ENCODE measurements around the gene YWHAE. TPM values are rescaled to one million over a fixed set of nuclear protein-coding genes. Genes with fewer than 3 reads are reported as not detected.
A peak's percentile ranks its signal among the peaks of the same experiment; 100 is the strongest.
"Not testable (repeated sequence)": the region's sequence is repeated elsewhere in the genome, so short reads cannot be mapped to it uniquely, and the experiment has no call there.

The YWHAE gene
- total and polyA plus RNA-seq, 9 of the 15 experiments (the other 6 are each of a cell fraction or from before 2014, with no cell fraction given): 184 to 727 (median 448) TPM

DNA sequence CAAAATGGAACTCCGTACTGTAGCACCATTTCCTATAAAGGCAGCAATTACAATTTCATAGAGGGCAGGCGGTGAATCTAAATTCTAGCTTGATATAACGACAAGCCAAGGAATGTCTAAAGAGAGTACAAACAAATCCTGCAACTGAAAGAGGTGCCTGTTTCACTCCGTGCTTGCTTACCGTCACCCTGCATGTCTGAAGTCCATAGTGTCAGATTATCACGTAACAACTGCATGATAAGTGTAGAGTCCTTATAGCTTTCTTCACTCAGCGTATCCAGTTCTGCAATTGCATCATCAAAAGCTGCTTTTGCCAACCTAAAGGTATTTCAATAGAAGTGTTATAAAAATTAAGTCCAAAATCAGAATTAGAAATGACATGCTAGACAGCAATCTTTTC lies 46.0 kb downstream of the YWHAE start:
- Histone ChIP-seq H3K36me3 (ENCODE audit: control insufficient read depth, insufficient read depth, low read length) (peaks cover 77% of the 10 kb centered on the region), H3K4me1 (replicated peaks in 1 of 2; ENCODE audit: control insufficient read depth in 2 of 2, insufficient read depth in 2 of 2, low read length in 2 of 2) (no peaks in the 10 kb centered on the region; a peak in 1 of 5 replicates), H3K79me2 (ENCODE audit: control insufficient read depth, insufficient read depth, low read length) (peaks cover 50% of the 10 kb centered on the region), H2AFZ (ENCODE audit: low read depth, low read length) (no peak overlapping the region), H3K9me1 (ENCODE audit: control insufficient read depth, insufficient read depth, low read length) (no peaks in the 10 kb centered on the region), H4K20me1 (replicated peaks; ENCODE audit: control insufficient read depth, insufficient read depth, low read length) (no peaks in the 10 kb centered on the region), H3K9me3 (replicated peaks; ENCODE audit: control insufficient read depth, insufficient read depth, low read depth, low read length) (no peaks in the 10 kb centered on the region), H3K9ac (ENCODE audit: insufficient read depth in 1 of 2, low read depth in 2 of 2, low read length in 2 of 2) (no peak overlapping the region), H3K27ac (ENCODE audit: extremely low read depth, low read depth, low read length) (no peak overlapping the region), H3K27me3 (ENCODE audit: control insufficient read depth in 2 of 2, insufficient read depth in 2 of 2, low read length in 2 of 2) (no peaks in the 10 kb centered on the region), H3K4me2 (ENCODE audit: insufficient read depth, low read length) (no peak overlapping the region), H3K4me3 (no peak overlapping the region)
- DNase-seq (ENCODE audit: extremely low read depth in 1 of 4, low spot score in 3 of 4): no peak
- intact Hi-C loops (cut with micrococcal nuclease): no loop called here
- TF ChIP-seq, protein P1, sequence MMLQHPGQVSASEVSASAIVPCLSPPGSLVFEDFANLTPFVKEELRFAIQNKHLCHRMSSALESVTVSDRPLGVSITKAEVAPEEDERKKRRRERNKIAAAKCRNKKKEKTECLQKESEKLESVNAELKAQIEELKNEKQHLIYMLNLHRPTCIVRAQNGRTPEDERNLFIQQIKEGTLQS (IDR thresholded peaks at IDR 0.05): peak; percentile 37; the same call in 1 of the 2 replicates
- TF ChIP-seq, protein P1 (CRISPR knock-in tag; conservative IDR thresholded peaks at IDR 0.05): no peak
- TF ChIP-seq SETDB1 (IDR thresholded peaks at IDR 0.05; ENCODE audit: low read length) (no peak), MCM7 (IDR thresholded peaks at IDR 0.05) (no peak)
- FAIRE-seq: no peak
- POLR2A ChIA-PET: interaction anchor here (2.0 kb wide), 1 partner anchor 12 kb away, joined by 6 read pairs; no protein-coding TSS in a partner anchor
- 96% methylated on average over 7 of the region's 7 CpGs for WGBS (ENCODE audit: insufficient coverage, low coverage, missing lambda C conversion rate)
- CTCF ChIA-PET (ENCODE audit: low intra/inter-chr PET ratio): no interaction called here
- ATAC-seq: no peak
- BruUV-seq (replicated peaks): TSS peak; percentile 22
- in situ Hi-C loops (cut with MboI): no loop called here

DNA sequence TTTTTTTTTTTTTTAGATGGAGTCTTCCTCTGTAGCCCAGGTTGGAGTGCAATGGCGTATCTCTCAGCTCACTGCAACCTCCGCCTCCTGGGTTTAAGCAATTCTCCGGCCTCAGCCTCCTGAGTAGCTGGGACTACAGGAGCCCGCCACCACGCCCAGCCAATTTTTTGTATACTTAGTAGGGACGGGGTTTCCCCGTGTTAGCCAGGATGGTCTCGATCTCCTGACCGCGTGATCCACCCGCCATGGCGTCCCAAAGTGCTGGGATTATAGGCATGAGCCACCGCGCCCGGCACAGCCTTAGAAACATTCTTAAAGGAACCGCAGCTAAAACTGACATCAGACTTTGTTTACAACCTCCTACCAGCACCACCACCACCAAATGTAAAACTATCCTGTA lies 47.5 kb downstream of the YWHAE start:
- ATAC-seq; H4K20me1 ChIP-seq (replicated peaks; ENCODE audit: control insufficient read depth, insufficient read depth, low read length); H3K9ac ChIP-seq (ENCODE audit: insufficient read depth in 1 of 2, low read depth in 2 of 2, low read length in 2 of 2); H3K27me3 ChIP-seq (ENCODE audit: control insufficient read depth in 2 of 2, insufficient read depth in 2 of 2, low read length in 2 of 2); H3K4me3 ChIP-seq; H3K9me3 ChIP-seq (replicated peaks; ENCODE audit: control insufficient read depth, insufficient read depth, low read depth, low read length); H2AFZ ChIP-seq (ENCODE audit: low read depth, low read length); H3K9me1 ChIP-seq (ENCODE audit: control insufficient read depth, insufficient read depth, low read length); CTCF ChIA-PET (ENCODE audit: low intra/inter-chr PET ratio); in situ Hi-C loops (cut with MboI); intact Hi-C loops (cut with micrococcal nuclease); BruUV-seq (replicated peaks); DNase-seq (ENCODE audit: extremely low read depth in 1 of 4, low spot score in 3 of 4); FAIRE-seq; H3K27ac ChIP-seq (ENCODE audit: extremely low read depth, low read depth, low read length); H3K4me2 ChIP-seq (ENCODE audit: insufficient read depth, low read length); H3K4me1 ChIP-seq (replicated peaks in 1 of 2; ENCODE audit: control insufficient read depth in 2 of 2, insufficient read depth in 2 of 2, low read length in 2 of 2): not testable (repeated sequence)
- H3K79me2 ChIP-seq (ENCODE audit: control insufficient read depth, insufficient read depth, low read length): peaks cover 61% of the 10 kb centered on the region
- H3K36me3 ChIP-seq (ENCODE audit: control insufficient read depth, insufficient read depth, low read length): peaks cover 80% of the 10 kb centered on the region
- POLR2A ChIA-PET: interaction anchor here (0.8 to 2.0 kb wide), 2 partner anchors 13 to 164 kb away, joined by 3 to 6 read pairs; no protein-coding TSS in a partner anchor
- WGBS (ENCODE audit: insufficient coverage, low coverage, missing lambda C conversion rate): 97% methylated on average over 13 of the region's 16 CpGs

All from K562 (cell line).